K562 (cell line): ENCODE results near the gene GADD45B. TPM values are rescaled to one million over a fixed set of nuclear protein-coding genes. Genes with fewer than 3 reads are reported as not detected.
A peak's percentile ranks its signal among the peaks of the same experiment; 100 is the strongest.

Source experiments
- ATF4 ChIP-seq: fragments of 450-650 bp; formaldehyde crosslinking; IDR thresholded peaks from 2 replicates; pipeline ENCODE4 v1.4.0; 2022; ENCODE audit warnings: mild to moderate bottlenecking, moderate library complexity
- CREBBP ChIP-seq: IDR thresholded peaks from one replicate; pipeline ENCODE4 v1.6.1; 2012; ENCODE audit warnings: low read depth, mild to moderate bottlenecking, control low read depth, inconsistent platforms, low read length
- CSDE1 ChIP-seq, 2 experiments: fragments of 450-650 bp; IDR thresholded peaks; 2 replicates each; pipeline ENCODE4 v1.6.1; 2016; ENCODE audit warnings: mild to moderate bottlenecking in 1 of 2
- CXXC5 ChIP-seq: fragments of 250-450 bp; sonication (Bioruptor Pico); IDR thresholded peaks from 2 replicates; pipeline ENCODE4 v1.8.0; 2022; ENCODE audit warnings: inconsistent platforms, mild to moderate bottlenecking, moderate library complexity
- FOXM1 ChIP-seq, 2 experiments: fragments of 450-650 bp in 1 of 2; sonication (generic) in 1 of 2; formaldehyde crosslinking in 1 of 2; IDR thresholded peaks; 2 replicates each; pipeline versions ENCODE4 v1.6.1 to v1.9.0; 2017 to 2022; ENCODE audit warnings: low read depth in 2 of 2, mild to moderate bottlenecking in 2 of 2, missing genetic modification reagents in 1 of 2, moderate library complexity in 1 of 2
- HMGN3 ChIP-seq: IDR thresholded peaks from 2 replicates; pipeline ENCODE4 v1.6.1; 2011; ENCODE audit warnings: borderline replicate concordance, low read depth, mild to moderate bottlenecking, mixed read lengths, low read length; ENCODE audit not compliant: insufficient read length; ENCODE audit errors: extremely low read depth
- PCBP2 ChIP-seq: fragments of 200-400 bp; formaldehyde crosslinking; IDR thresholded peaks from 2 replicates; pipeline ENCODE4 v1.6.1; 2018; ENCODE audit warnings: low read length, low read depth, mild to moderate bottlenecking, moderate library complexity; ENCODE audit not compliant: poor library complexity, severe bottlenecking
- RBBP5 ChIP-seq: fragments of 200-600 bp; sonication (generic); IDR thresholded peaks from 2 replicates; pipeline ENCODE4 v1.6.1; 2012; ENCODE audit warnings: borderline replicate concordance, mild to moderate bottlenecking, low read length, control low read depth, inconsistent platforms; ENCODE audit not compliant: insufficient read depth, poor library complexity, severe bottlenecking
- SETDB1 ChIP-seq: IDR thresholded peaks from one replicate; pipeline ENCODE4 v1.6.1; 2012; ENCODE audit warnings: low read length, control low read depth, inconsistent platforms
- SRF ChIP-seq, 2 experiments: fragments of 250-450, 450-650 bp in 1 of 2; sonication (Bioruptor Pico) in 1 of 2; sonication (generic) in 1 of 2; formaldehyde crosslinking; IDR thresholded peaks; 2 replicates each; pipeline versions ENCODE4 v1.5.0 to v1.5.1; 2020 to 2022; ENCODE audit warnings: mild to moderate bottlenecking in 1 of 2, missing genetic modification reagents in 1 of 2
- TAF15 ChIP-seq: fragments of 200-400 bp; formaldehyde crosslinking; IDR thresholded peaks from 2 replicates; pipeline ENCODE4 v1.6.1; 2017; ENCODE audit warnings: mild to moderate bottlenecking, low read depth, low read length, moderate library complexity
- THRA ChIP-seq: fragments of 450-650 bp; IDR thresholded peaks from 2 replicates; pipeline ENCODE4 v1.6.1; 2017; ENCODE audit warnings: mild to moderate bottlenecking, moderate library complexity
- TSC22D4 ChIP-seq: fragments of 450-650 bp; IDR thresholded peaks from 2 replicates; pipeline ENCODE4 v1.6.1; 2016; ENCODE audit warnings: missing genetic modification characterization, missing biosample characterization, control low read depth
- polyA plus RNA-seq, 8 experiments: library from polyadenylated mRNA; depleted of rRNA in 4 of 8; stranded (reverse) in 5 of 8; unstranded in 3 of 8; fragments of >200 nt; fragmentation: Nextera tagmentation in 2 of 8; fragmentation: Illumina TruSeq in 1 of 8; extraction: Ambion mirVana in 2 of 8; extraction: Trizol in 1 of 8; gene quantifications; 2 replicates each; pipeline versions ENCODE4 v1.2.1 to v1.2.3, GENCODE V29; 2011 to 2014; ENCODE audit warnings: inconsistent platforms in 1 of 8, missing spikeins in 1 of 8
- total RNA-seq, 7 experiments: library from RNA; depleted of rRNA in 6 of 7; stranded (reverse); fragments of >200 nt in 6 of 7; fragmentation: Illumina TruSeq in 2 of 7; extraction: Trizol in 2 of 7; gene quantifications; 2 replicates each; pipeline versions ENCODE4 v1.2.1 to v1.2.3, GENCODE V29; 2011 to 2021; ENCODE audit warnings: low replicate concordance in 1 of 7
- TF ChIP-seq, protein P1 (sequence below): fragments of 250-450 bp; sonication (Bioruptor Pico); IDR thresholded peaks from 2 replicates; pipeline ENCODE4 v1.5.0; 2021
- TF ChIP-seq, protein P2 (sequence below): fragments of 450-650 bp; IDR thresholded peaks from 2 replicates; pipeline ENCODE4 v1.7.1; 2018; ENCODE audit warnings: mild to moderate bottlenecking, low read depth; ENCODE audit not compliant: partially characterized antibody
- TF ChIP-seq, protein P3 (sequence below), 2 experiments: fragments of 450-650 bp; IDR thresholded peaks; 2 replicates each; pipeline ENCODE4 v1.6.1; 2018; ENCODE audit warnings: mild to moderate bottlenecking in 2 of 2, low read depth in 1 of 2; ENCODE audit not compliant: partially characterized antibody in 2 of 2

GADD45B gene
- total and polyA plus RNA-seq, 9 of the 15 experiments (the other 6 are each of a cell fraction or from before 2014, with no cell fraction given): 0.06 to 4.1 (median 2.1) TPM

DNA sequence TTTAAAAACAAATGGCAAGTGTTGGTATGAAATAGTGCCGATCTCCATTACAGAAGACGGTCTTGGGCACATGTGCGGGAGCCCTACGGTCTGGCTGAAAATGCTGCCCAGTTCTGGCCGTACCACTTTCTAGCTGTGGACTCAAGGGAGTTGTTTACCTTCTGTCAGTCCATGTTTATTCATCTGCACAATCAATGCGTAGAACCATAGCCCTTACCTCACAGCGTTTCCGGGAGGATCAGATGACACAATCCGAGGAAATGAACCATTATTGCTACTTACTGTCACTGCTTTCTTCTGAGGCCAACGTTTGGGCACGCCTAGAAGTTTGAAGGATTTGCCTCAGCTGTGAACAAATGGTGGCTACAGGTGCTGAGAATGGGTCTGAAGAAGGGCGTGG, 31.2 kb downstream of the GADD45B start (continued):
- TF ChIP-seq CSDE1 (IDR thresholded peaks at IDR 0.05): no peak
- TF ChIP-seq, protein P1, sequence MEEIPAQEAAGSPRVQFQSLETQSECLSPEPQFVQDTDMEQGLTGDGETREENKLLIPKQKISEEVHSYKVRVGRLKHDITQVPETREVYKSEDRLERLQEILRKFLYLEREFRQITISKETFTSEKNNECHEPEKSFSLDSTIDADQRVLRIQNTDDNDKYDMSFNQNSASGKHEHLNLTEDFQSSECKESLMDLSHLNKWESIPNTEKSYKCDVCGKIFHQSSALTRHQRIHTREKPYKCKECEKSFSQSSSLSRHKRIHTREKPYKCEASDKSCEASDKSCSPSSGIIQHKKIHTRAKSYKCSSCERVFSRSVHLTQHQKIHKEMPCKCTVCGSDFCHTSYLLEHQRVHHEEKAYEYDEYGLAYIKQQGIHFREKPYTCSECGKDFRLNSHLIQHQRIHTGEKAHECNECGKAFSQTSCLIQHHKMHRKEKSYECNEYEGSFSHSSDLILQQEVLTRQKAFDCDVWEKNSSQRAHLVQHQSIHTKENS (CRISPR knock-in tag): no peak
- 0 out of 2 replicates have a peak, but pooled peaks have one; percentile 39 for TF ChIP-seq ATF4
- TF ChIP-seq FOXM1 (IDR thresholded peaks at IDR 0.05; ENCODE audit: low read depth): no peak
- no peak for TF ChIP-seq FOXM1 (CRISPR knock-in tag; IDR thresholded peaks at IDR 0.05; ENCODE audit: low read depth)
- TF ChIP-seq, protein P2, sequence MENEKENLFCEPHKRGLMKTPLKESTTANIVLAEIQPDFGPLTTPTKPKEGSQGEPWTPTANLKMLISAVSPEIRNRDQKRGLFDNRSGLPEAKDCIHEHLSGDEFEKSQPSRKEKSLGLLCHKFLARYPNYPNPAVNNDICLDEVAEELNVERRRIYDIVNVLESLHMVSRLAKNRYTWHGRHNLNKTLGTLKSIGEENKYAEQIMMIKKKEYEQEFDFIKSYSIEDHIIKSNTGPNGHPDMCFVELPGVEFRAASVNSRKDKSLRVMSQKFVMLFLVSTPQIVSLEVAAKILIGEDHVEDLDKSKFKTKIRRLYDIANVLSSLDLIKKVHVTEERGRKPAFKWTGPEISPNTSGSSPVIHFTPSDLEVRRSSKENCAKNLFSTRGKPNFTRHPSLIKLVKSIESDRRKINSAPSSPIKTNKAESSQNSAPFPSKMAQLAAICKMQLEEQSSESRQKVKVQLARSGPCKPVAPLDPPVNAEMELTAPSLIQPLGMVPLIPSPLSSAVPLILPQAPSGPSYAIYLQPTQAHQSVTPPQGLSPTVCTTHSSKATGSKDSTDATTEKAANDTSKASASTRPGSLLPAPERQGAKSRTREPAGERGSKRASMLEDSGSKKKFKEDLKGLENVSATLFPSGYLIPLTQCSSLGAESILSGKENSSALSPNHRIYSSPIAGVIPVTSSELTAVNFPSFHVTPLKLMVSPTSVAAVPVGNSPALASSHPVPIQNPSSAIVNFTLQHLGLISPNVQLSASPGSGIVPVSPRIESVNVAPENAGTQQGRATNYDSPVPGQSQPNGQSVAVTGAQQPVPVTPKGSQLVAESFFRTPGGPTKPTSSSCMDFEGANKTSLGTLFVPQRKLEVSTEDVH: no peak
- TF ChIP-seq, protein P3, sequence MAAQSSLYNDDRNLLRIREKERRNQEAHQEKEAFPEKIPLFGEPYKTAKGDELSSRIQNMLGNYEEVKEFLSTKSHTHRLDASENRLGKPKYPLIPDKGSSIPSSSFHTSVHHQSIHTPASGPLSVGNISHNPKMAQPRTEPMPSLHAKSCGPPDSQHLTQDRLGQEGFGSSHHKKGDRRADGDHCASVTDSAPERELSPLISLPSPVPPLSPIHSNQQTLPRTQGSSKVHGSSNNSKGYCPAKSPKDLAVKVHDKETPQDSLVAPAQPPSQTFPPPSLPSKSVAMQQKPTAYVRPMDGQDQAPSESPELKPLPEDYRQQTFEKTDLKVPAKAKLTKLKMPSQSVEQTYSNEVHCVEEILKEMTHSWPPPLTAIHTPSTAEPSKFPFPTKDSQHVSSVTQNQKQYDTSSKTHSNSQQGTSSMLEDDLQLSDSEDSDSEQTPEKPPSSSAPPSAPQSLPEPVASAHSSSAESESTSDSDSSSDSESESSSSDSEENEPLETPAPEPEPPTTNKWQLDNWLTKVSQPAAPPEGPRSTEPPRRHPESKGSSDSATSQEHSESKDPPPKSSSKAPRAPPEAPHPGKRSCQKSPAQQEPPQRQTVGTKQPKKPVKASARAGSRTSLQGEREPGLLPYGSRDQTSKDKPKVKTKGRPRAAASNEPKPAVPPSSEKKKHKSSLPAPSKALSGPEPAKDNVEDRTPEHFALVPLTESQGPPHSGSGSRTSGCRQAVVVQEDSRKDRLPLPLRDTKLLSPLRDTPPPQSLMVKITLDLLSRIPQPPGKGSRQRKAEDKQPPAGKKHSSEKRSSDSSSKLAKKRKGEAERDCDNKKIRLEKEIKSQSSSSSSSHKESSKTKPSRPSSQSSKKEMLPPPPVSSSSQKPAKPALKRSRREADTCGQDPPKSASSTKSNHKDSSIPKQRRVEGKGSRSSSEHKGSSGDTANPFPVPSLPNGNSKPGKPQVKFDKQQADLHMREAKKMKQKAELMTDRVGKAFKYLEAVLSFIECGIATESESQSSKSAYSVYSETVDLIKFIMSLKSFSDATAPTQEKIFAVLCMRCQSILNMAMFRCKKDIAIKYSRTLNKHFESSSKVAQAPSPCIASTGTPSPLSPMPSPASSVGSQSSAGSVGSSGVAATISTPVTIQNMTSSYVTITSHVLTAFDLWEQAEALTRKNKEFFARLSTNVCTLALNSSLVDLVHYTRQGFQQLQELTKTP (IDR thresholded peaks at IDR 0.05; ENCODE audit: low read depth in 1 of 2, partially characterized antibody in 2 of 2): no peak
- TF ChIP-seq SETDB1: no peak
- no peak for TF ChIP-seq HMGN3
- no peak for TF ChIP-seq CREBBP
- no peak for TF ChIP-seq THRA
- peak; percentile 29 for TF ChIP-seq RBBP5
- TF ChIP-seq SRF (CRISPR knock-in tag; IDR thresholded peaks at IDR 0.05): no peak
- TF ChIP-seq TAF15: no peak
- TF ChIP-seq PCBP2: no peak
- TF ChIP-seq CXXC5: peak; percentile 57
- TF ChIP-seq TSC22D4 (tag): no peak
